CD4-positive, alpha-beta T cell treated with Interferon alpha-2 for 1 hour (primary cell): Measurements from ENCODE around the gene ZNF480.
"Not testable (repeated sequence)": the region's sequence is repeated elsewhere in the genome, so short reads cannot be mapped to it uniquely, and the experiment has no call there.

Experiments
- DNase-seq, 2 donors: peaks; one replicate each; pipeline ENCODE4 v3.0.0-alpha.2; 2020 to 2022

Gene ZNF480

DNA sequence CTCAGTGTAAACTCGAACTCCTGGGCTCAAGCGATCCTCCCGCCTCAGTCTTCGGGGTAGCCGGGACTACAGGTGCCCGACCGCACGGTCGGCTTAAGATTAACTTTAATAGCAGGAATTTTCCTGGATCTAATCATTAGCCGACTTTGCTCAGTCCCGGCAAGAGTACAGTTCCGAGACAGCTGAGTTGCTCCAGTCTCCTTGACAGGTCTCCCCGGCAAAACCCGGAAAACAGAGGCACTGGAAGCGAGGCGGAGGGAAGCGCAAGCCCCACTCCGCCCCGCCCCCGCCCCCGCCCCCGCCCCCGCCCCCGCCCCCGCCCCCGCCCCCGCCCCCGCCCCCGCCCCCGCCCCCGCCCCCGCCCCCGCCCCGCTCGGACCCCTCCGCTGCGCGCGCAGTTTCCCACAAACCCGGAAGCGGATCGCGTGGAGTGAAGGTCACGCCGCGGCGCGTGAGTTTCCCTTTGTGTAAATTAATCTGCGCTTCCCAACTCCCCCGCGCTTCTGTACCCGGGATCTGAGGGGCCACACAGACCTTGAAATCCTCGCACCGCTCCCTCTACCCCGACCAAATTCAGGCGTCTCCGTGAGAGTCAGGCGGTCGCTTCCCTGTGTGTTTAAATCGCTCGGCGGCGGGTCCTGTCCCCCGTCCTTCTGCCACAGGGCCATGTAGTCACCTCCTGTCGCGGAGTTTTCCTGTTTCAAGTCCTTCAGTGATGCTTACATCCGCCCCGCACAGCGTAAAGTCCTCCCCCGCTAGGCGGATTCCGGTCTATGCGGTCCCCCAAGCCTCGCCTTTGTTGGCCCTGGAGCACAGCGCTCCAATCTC is at the start of gene ZNF480:
Gene ZNF480 (plus strand): TSS at position 397 of the 828 bp plus-strand sequence. CDS start 3,244 bp downstream, outside the sequence.
- peak; percentile 83 to 87 for DNase-seq

DNA sequence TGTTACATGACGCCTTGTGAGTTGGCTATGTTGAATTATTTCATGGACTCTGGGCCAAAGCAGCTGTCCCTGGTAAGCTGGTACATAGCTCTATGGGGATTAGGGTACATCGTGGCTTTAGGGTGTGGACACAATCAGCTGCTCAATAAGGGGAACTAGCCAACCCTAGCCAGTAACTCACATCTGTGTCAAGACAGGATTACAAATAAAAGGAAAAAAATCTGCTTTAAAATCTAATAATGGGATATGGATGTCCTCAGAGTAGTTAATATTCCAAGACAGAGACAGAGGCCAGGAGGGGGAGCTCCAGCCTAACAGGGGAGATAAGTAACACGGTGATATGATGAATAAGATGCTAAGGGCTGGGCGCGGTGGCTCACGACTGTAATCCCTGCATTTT is 48.7 kb upstream of the ZNF480 start:
- peak; percentile 55 to 72 for DNase-seq

DNA sequence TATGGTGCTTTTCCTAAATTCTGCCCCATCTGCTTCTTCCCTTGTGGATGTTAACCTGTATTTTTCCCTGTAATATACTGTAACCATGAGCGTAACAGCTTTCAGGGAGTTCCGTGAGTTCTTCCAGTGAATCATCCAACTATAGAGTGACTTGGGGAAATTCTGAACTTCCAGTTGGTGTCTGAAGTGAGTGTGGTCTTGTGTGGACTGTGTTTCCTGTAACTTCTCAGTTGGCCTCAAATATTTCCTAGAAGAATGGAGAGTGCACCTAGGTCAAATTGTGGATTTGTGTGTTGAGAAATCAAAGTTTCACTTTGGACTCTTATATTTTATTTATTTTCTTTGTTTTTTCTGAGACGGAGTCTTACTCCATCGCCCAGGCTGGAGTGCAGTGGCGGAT is 38.5 kb upstream of the ZNF480 start:
- DNase-seq = no peak

DNA sequence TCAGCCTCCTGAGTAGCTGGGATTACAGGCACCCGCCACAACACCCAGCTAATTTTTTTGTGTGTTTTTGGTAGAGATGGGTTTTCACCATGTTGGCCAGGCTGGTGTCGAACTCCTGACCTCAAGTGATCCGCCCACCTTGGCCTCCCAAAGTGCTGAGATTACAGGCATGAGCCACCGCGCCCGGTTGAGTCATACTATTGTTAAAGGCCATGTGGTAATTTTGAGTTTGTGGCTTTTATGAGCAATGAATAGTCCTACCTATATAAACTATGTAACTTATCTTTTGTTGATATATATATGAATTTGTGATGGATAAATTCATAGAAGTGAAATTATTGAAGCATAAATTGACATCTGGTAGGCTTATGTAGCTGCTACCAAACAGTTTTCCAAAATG is 31.4 kb upstream of the ZNF480 start:
- not testable (repeated sequence) for DNase-seq

DNA sequence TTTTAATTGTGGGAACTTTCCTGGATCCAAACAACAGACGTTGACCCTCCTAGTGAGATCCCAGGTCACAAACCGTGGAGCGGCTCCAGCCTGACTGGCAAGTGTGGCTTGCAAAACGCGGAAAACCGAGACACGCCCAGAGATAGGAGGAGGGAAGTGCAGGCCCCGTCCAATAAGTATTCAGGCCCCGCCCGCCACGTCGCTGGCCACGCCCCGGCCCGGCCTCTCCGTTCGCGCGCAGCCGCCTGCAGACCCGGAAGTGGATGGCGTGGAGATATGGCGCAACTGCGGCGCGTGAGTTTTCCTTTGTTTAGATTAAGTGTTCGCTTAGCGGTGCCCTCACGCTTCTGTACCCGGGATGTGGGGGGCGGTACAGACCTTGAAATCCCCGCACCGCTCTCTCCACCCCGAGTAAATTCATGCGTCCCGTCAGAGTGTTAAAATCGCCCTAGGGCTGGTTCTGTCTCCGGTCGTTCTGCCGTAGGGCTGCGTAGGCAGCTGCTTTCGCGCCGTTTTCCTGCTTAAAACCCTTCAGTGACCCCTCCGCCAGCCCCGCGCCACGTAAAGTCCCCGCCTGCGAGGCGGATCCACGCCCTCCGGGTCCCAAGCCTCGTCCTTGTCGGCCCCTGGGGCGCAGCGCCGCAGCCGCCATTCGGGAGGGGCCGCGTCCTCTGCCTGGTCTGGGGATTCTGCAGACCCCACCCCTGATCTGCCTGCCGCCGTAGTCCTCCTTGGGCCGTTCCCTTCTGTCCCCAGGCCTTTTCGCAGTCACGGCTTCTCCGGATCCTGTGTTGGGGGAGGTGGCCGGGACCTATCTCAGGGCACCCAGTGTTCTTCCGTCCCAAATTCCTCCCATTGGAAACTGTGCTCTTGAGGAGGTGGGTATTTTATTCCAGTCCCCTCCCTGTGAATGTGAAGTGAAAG is 27.4 kb upstream of the ZNF480 start, which contains the start of gene ZNF766:
Gene ZNF766 (plus strand): TSS at position 250 of the 924 bp plus-strand sequence. CDS start 27 bp downstream, at position 277.
- DNase-seq = peak; percentile 94 to 96

- DNase-seq = peak in 1 of 2 donors; percentile 20
Measured at GRCh38 chr19:52270266-52270885, 26.6 kb upstream of the ZNF480 start.

- DNase-seq = no peak
Measured at GRCh38 chr19:52273301-52273700, 23.7 kb upstream of the ZNF480 start.

DNA sequence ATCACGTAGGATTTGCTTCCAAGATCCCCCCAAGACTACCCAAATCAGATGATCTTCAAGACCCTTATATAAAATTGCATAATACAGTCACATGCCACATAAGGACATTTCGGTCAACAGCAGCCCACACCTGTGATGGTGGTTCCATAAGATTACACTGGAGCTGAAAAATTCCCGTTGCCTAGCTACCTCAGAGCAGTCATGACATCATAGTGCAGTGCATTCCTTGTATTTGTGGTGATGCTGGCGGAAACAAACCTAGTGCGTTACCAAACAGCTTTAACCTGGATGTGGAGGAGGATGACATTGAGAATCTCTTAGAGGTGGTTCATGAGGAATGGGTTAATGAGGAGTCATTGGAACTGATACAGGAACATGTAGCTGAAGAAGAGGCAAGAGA is 22.8 kb upstream of the ZNF480 start:
- DNase-seq = no peak

GRCh38 chr19:52275988-52276387 is 21.0 kb upstream of the ZNF480 start:
- DNase-seq = no peak

DNA sequence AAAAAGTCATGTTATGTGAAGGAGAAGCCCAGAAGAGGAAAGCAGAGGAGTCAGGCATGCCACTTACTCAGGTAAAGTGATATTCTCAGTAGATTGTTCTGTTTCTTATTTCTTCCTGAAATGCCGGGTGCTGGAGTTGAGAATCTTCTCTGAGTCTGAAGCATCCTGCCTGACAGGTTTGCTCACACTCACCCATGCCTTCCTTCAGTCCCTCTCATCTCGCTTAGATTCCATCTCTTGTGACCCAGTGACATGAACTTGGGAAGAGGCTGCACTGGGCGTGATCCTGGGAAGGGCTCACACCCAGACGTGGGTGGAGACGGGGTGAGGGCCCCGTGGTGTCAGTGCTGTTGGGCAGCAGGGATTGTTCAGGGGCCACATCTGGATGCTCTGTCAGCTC is 19.5 kb upstream of the ZNF480 start:
- DNase-seq = no peak

- no peak for DNase-seq
Measured at GRCh38 chr19:52286256-52286655, 10.7 kb upstream of the ZNF480 start.

DNA sequence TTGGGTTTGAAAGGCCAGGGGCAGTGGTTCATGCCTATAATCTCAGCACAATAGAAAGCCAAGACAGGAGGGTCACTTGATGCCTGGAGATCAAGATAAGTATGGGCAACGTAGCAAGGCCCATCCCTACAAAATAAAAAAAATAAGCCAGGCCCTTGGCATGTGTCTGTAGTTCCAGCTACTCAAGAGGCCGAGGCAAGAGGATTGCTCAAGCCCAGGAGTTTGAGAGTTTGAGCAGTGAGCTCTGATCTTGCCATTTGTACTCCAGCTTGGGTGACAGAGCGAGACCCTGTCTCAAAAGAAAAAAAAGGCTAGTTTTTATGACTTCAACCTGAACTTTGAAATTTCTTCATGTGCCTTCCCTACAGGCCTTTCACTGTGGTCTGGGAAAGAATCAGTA is 5.2 kb upstream of the ZNF480 start:
- no peak for DNase-seq

DNA sequence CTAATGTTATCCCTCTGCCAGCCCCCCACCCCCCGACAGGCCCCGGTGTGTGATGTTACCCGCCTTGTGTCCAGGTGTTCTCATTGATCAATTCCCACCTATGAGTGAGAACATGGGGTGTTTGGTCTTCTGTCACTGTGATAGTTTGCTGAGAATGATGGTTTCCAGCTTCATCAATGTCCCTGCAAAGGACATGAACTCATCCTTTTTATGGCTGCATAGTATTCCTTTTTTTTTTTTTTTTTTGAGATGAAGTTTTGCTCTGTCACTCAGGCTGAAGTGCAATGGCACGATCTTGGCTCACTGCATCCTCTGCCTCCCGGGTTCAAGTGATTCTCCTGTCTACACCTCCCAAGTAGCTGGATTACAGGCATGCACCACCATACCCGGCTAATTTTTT is 4.0 kb upstream of the ZNF480 start:
- DNase-seq = not testable (repeated sequence)

DNA sequence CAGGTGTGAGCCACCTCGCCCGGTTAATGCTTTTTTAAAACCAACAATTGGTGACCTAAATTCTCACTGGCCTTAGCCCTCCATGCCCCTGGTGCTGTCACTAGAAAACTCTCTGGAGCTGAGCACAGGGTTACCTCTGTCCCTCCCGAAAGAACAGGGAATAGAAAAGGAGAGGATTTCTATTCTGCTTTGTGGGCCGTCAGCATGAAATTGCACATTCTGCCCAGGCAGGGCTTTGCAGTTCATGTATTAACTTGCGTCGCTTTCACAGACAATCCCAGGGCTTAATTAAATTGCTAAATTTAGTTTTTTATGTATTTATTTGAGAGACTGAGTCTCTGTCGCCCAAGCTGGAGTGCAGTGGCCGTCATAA is 583 bp upstream of the ZNF480 start:
- no peak for DNase-seq

GRCh38 chr19:52297601-52298364 is 814 bp downstream of the ZNF480 start:
- DNase-seq = no peak

- DNase-seq = peak in 1 of 2 donors; percentile 20
Measured at GRCh38 chr19:52307275-52307674, 10.3 kb downstream of the ZNF480 start.

- DNase-seq = no peak
Measured at GRCh38 chr19:52322429-52322828, 25.5 kb downstream of the ZNF480 start.

DNA sequence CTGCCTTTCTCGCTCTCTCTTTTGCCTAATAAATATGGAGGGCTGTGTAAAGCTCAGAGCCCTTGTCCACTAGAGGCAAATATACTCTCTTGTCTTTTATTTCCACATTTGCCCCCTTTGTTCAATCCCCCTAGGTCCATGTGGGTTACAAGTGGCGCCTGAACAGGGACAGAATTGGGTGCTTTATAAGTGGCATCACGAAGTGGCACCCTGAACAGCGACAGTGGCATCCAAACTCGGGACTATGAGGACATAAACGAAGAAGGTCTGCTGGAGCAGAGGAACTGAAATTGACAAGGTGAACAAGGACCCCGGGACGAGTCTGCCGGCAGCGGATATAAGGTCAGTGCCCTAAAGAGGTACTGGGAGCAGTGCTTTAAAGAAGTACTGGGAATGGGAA is 34.8 kb downstream of the ZNF480 start:
- DNase-seq = no peak

DNA sequence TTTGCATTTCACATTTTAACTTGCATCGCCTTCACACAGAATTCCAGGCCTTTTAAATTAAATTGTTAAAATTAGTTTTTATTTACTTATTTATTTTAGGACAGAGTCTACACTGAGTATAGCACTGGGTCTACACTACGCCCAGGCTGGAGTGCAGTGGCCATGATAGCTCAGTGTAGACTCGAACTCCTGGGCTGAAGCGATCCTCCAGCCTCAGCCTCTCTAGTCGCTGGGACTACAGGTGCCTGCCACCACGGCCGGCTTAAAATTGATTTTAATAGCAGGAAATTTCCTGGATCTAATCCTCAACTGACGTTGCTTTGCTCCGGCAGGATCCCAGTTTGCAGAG is 38.8 kb downstream of the ZNF480 start:
- no peak for DNase-seq

DNA sequence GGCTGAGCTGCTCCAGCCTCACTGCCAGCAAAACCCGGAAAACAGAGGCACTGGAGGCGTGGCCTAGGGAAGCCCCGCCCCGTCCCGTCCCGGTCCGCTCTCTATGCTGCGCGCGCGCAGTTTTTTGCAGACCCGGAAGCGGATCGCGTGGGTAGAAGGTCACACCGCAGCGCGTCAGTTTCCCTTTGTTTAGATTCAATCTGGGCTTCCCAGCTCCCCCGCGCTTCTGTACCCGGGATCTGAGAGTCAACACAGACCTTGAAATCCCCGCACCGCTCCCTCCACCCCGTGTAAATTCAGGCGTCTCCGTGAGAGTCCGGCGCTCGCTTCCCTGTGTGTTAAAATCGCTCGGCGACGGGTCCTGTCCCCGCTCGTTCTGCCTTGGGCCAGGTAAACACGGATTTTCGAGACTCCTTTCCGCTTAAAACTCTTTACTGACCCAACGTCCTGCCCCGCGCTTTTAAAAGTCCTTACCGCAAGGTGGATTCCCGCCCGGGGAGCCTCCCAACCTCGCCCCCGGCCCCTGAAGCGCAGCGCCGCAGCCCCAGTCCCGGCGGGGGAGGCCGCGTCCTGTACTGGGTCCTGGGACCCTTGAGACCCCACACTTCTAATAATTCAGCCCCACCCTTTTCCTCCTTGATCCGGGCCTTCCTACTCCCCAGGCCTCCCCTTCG is 39.3 kb downstream of the ZNF480 start, which contains the start of gene ZNF610:
Gene ZNF610 (plus strand): TSS at position 127 of the 674 bp plus-strand sequence. CDS start 12,930 bp downstream, outside the sequence.
- peak; percentile 85 to 87 for DNase-seq

GRCh38 chr19:52336791-52337381 is 39.9 kb downstream of the ZNF480 start:
- no peak for DNase-seq
